HG03095 (cell line): ENCODE data around the gene PM20D1.

Experiments
- ATAC-seq: cut with Tn5 transposase; IDR thresholded peaks from one replicate; pipeline ENCODE4 v1.9.1; 2021; ENCODE audit warnings: moderate library complexity; ENCODE audit not compliant: unreplicated experiment

Gene PM20D1

DNA sequence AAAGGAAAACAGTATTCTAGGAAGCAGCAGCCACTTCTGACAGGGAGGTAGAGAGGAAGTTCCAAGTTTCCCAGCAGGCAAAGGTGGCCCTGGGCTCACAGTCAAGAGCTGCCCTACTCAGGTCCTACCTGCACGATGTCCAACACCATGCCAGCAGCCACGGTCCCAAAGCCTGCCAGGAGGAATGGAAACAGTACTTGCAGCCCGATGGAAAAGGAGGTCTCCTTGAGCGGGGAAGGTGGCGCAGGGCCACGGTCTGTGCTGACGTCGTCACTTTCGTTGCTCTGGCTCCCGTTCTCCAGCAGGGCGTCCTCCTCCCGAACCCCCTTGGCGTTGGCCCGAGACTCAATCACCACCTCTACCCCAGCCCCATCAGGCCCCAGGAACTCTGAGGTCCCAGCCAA is 40.0 kb downstream of the PM20D1 start:
- no peak for ATAC-seq

DNA sequence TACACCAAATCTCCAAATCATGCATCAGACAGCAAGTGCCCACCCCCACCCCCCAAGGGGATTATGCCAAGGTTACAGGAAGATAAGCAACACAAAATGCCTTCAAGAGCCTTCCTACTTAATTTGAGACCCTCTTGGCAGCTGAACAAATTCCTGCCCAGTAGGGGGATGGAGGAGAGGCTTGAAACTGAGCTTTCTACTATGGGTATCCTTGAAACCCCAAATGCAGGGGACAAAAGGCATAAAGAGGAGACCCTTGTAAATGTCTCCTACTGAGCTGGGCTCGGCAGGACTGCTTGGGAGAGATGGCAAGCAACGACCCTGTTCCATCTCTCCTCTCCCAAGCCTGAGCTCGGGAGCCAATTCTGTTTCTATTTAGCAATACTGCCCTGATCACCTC is 40.5 kb downstream of the PM20D1 start:
- no peak for ATAC-seq

DNA sequence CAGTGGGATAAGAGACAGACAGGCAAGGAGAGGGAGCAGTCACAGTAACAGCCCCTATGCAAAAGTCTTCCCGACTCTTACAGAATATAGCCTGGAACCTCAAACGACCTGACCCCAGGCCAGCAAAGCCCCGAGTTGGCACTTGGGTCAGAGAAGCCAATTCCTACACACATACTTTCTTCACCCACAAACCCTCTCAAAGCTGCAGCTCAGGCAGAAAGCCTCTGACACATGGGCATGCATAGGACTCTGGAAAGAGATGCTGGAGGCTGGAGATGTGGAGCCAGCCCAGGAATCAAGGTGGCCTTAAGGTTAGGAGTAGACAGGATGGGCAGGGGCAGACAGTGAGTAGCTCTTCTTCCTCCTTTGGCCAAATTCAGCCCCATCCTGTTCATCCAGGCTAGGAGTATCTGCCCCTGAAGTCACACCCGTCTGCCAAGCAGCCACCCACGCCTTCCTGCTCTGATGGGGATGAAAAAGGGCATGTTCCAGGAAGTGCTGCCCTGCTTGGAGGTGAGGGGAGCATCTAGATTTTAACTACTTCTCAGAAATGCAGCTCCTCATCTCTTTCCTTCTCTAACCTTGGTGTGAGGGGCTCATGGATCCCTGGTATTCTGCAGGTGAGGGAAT is 44.7 kb downstream of the PM20D1 start:
- no peak for ATAC-seq

DNA sequence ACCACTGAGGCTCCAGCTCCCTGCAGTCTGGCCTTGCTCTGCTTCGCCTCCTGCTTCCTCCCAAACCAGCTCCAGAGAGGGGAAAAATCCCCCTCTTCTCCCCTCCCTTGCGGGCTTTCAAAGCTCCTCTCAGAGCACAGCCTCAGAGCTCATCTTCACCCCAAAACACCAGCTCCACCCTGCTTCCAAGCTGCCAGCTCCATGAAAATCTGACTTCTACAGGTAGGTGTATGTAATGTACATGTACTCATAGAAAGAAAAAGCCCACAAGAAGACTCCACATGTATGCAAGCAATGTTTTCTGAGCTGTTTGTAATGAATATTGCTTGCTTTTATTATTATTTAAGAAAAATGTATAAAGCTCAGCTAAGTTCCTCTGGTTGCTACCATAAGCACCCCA is 45.3 kb downstream of the PM20D1 start:
- no peak for ATAC-seq

DNA sequence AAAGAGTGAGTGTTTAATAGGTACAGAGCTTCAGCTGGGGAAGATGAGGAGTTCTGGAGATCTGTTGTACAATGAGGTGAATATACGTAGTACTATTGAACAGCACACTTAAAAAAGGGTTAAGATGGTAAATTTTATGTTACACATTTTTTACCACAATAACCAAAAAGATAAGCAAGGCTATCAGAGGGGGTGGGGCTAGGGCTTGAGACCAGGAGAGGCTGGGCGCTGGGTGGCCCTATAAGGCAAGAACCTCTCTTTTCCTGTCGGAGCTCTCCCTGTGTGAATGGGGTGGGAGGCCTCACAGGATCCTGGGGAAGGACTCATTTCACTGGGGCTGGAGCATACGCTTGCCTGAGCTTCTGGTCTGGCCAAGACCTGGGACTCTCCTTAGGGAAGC is 45.9 kb downstream of the PM20D1 start:
- ATAC-seq = no peak

DNA sequence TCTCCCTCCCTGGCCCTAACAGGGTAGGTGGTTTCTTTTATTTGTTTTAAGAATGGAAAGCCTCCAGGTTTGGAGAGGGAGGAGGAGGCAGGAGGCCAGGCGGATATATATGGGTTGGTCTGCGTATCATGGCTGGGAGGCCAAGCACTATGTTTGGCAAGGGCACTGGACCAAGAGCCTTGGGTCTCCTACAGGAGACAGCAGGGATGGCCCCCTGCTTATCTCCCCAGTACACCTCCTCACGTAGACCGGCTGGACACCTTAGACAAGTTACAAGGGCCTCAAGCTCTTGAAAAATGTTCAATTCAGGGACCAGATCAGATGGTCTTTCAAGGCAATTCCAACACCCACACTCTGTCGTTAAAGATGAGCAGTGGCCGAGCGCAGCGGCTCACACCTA is 47.9 kb downstream of the PM20D1 start:
- no peak for ATAC-seq

DNA sequence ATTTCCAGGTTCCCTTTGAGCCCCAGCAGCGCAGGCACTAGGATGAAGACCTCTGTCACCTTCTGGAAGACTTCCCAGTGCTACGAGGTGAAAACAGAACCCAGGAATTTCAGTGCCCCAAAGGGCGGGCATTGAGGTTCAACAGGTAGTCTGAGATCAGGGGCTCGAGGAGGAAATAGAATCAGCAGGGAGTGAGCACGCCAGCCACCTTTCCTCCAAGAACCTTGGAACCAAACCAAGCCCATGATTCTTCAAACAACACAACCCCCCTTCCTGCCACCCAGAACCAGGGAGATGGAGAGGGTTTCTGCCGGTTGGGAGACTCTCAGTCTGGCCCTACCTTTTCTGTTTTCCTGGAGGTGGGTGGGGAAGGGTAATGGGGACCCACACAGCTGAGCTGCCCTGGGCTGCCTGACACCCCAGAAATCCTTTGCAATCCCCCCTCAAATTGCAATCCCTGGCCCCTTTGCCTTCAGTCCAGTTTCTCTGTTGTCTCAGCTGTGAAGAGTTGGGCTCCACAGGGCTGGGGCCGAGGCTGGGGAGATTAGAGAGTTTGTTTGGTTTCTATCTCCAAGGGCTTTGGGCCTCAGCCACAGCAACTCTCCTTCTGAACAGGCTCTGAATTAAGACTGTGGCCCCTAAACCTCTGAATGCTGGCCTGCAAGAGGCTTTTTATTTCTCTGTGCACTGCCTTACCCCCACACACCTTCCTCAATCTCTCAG is 48.8 kb downstream of the PM20D1 start:
- no peak for ATAC-seq

DNA sequence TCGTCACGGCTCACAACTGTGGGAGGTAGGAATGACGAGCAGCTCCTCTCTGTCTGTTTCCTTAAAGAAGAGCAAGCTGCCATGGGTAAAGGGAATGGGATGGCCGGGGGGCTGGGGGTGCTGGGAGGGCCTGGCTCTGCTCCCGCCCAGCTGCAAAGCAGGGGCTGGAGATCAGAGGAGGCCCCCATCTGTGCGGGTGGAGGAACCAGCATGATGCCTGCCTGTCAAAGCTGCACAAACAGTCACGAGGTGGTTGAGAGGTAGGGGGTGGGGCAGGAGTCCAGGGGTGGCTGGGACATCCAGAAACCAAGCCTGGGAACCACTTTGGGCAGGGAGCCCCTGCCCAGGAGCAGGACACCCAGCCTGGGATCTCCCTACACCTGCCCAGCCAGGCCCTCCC is 49.5 kb downstream of the PM20D1 start:
- ATAC-seq = no peak

DNA sequence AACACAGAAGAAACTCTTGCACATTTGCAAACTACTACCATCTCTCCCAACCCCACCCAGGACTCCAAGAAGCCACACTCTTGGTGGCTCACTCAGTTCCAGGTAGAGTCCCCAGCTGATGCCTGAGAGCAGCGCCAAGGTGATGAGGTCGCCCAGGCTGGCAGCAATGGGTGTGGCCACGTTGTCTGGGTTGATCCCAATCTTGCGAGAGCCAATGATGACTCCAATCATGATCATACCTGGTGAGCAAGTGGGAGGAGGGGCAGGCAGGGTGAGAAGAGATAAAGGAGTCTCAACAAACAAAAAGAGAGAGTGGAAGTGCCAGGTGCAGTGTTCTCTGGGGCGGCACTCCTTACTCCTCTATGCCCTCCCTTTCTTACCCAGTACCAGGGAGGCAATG is 51.4 kb downstream of the PM20D1 start:
- ATAC-seq = no peak

DNA sequence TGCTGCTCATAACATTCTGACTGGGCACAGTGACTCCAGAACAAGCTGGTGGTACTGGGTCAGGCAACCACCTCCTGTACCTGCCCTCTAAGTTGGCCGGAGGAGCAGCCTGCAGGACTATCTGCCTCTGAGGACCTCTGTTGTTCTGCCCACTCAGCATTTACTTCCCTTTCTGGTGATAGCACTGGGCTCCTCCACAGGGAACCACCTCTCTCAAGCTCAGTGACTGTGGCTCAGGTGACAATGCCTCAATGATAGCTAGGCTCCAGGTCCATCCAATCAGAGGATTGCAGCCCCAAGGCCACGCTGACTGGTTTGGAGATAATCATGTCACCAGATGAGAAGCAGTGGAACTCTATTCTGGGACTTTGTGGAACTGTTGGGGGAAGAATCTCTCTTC is 52.8 kb downstream of the PM20D1 start:
- no peak for ATAC-seq

DNA sequence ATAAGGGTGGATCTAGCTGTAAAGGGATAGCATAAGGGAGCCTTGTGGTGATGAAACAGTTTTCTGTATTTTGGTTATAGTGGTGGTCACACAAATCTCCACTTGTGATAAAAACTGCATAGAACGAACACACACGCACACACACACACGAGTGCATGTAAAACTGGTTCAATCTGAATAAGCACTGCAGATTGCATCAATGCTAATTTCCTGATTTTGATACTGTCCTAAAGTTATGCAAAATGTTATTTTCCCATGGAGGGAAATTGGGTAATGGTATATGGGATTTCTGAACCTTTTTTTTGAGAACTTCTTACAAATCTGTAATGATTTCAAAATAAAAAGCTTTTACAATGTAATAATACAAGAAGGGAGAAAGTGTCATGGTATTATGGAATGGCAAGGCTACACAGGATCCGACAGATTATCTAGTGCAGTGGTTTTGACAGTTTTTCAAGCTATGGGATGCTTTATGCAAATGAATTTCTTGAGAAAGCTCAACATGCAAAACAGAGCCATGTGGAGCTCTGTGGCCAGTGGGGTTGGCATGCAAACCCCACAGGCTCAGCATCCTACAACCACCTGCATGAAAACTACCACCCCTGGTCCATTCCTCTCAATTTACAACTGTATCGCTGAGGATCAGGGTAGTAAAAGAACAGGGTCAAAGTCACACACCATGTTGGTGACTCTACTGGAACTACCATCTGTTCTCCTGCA is 55.8 kb downstream of the PM20D1 start:
- ATAC-seq = no peak

DNA sequence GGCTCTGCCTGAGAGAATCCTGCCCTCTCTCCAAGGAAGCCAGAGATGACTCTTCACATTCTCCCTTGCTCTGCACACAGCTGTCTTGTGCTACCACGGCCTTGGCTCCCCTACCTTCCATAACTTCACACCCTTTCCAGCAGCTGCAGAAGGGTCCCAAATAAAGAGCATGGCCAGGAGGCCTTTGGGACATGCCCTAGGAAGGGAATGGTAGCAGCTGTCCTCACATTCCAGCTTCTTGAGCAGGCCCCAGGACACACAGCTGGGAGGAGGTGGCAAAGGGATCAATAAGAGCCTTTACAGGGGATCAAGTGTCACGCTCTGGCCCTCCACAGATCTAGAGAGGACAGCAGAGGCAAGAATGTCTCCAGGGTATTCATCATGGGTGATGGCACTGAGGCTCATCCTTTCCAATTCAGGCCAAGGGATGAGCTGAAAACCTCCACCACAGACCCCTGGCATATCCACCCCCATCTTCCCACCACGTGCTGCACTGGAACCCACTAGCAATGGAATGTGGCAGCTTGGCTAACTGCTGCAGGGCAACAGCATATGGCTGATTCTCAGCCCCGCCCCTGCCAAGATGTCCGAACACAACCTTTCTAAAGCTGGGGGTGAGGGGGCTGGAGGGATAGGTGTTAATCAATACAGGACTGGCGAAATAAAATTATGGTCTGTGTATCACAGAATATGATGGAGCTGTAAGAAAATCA is 56.8 kb downstream of the PM20D1 start:
- no peak for ATAC-seq

DNA sequence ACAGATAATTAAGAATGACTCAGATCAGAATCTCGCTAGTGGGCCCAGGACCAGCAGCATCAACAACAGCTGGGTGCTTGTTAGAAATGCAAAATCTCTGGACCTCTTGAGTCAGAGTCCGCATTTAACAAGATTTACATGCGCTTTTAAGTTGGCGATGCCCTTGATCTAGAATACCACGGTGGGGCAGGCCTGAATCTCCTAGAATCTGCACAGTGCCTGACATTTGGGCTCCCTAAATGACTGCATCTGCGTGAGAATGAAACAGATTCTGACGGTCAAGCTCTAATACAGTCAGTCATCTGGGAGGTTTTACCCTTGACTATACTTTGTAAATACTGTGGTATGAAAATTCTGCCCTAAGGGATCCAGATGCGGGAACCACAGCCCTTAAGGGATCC is 57.5 kb downstream of the PM20D1 start:
- no peak for ATAC-seq

DNA sequence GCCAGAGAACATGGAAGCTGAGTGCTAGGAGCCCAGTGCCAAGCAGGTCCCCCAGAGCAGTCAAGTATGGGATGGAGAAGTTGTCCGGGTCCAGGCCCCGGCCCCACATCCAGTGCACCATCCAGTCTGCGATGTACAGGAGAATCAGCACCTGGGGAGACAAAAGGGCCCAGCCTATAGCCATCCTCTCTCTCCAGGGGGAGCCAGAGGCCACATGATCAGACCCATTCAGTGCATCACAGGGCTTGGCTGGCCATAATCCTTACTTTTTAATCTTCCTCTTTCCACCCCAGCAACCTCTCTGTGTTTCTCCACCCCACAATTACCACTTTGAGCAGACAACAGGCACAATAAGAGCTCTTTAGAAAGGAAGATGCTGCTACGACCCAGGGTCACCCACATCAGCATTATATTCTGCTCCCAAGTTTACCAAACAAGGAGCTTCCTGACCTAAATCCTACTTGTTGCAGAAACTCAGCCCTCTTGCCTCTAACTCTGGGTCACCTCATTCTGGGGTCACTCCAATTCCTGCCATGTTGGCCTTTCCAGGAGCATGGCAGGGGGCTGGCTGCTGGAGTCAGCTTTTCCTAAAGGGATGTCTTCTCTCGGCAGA is 58.3 kb downstream of the PM20D1 start:
- no peak for ATAC-seq

DNA sequence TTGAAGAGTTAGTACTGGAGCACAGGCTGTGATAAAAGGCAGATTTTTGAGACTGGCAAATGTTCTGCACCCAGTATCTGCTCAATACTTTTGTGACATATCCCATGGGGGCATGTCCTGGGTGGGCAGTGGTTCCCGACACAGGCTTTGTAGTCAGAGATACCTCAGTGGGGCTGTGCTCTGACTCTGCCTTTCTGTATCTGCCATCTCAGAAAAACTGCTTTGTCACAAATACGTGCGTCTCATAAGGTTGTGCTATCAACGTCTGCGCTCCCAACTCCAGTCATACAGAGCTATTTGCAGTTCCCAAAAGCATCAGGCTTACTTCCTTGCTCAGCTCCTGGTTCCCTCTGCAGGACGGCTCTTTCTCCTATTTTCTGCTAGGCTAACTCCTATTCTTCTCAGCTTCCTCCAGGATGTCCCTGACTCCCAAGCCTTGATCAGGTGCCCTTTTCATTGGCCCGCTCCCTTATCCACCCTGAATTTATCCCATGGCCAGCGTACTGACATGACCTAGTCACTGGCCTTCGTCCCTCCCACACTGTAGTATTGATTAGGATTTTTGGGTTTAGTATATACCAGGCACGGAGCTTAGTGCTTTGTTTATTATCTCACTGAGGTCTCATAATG is 62.5 kb downstream of the PM20D1 start:
- ATAC-seq = no peak

DNA sequence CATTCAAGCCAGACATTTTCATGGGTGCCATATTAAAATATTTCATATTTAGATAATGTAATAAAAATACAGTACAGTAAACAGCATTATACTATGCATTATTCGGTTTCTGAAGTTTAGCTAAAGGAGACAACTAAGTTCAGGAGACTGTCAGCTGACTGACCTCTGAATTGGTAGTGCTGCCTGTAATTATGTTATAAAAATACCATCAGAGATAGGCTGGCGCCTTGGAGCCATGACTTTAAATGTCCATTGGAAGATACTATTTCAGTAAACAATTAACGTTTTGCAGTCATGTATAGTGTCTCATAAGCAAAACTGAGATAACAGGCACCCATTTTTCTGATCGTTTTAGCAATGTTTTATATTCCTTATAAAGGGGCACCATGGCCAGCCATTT is 63.3 kb downstream of the PM20D1 start:
- no peak for ATAC-seq

DNA sequence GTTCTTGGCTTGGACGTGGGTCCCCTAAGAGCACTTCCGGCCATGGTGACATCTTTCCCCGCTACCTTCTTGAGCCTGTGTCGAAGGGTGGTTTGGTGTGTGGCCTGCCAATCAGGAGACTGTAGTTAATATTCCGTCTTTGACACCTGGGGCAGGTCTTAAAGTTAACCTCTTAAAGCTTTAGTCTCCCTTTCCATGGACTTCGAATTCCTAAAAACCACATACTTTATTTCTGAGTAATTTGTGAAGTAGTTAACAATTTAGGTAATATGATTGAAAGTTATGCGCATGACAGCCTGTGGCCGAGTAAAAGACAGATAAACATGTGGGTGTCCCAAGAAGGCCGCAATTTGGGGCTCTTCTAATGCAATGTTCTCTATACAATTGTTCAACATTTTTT is 64.5 kb downstream of the PM20D1 start:
- no peak for ATAC-seq

DNA sequence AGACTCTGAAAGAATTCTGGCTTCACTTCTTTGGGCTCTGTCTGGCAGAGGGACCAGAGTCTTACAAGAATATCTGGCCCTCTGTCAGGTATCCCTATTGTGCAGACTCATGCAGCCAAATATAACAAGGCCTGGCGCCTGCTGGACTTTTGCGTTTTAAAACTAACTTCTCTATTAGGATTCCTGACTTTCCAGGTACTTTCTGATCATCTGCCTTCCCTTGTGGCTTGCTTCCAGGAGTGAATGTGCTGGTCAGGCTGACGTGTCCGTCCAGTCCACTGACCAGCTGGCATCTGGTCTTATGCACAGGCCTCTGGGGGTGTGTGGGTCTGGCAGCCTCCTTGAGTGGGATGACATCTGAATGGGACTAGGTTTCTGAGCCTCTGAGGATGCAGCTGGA is 66.0 kb downstream of the PM20D1 start:
- no peak for ATAC-seq

DNA sequence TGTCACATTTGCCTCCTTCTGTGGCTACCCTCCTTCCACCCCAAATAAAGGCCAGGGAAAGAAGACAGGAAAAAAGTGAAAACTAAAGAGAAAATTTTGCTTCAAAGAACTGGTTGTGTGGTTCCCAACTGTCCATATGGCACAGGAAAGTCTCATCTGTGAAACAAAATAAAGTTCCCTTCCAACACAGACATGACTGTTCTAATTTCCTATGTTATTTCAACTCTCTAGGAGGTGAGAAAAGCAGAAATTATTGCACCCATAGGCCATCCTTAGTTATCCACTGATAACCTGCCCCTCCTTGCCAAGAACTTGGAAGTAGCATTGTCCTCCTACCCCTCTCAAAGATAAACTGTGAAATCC is 66.5 kb downstream of the PM20D1 start:
- no peak for ATAC-seq

DNA sequence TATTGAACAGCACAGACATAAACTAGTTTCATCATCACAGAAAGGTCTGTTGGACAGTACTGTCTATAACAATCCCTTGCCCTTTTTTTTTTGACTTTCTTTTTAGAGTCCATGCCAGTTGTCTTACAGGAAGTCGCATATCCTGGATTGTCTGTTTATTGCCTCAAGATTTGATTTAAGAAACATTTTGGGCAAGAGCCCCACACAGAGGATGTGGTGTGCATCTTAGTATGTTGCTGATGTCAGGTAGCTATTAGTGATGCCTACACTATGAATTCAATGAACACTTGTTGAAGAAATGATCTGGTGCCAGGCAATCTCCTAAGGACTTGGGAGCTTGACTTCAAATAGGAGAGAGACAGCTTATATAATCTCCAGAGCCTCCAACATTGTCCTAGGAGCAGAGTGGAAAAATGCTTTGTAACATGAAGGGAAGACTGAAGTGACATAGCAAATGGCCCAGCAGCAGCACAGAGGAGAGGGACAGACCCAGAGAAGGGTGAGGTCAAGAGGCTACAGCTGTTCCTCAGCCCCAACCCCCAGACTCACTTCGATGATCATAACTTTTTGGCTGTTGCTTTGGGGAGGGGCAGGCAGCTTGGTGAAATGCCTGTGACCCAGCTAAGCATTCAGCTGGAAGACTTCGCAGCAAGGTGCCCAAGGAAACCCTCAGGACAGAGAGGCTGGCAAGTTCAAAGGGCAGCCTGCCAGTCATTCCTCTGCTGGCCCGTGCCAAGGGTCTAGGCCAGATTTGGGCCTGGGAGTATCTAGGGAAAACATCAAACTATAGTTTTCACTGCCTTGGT is 67.1 kb downstream of the PM20D1 start:
- ATAC-seq = no peak
